Hematopoietic multipotent progenitor cell treated with erythropoietin and hydrocortisone succinate and interleukin-3 and kit ligand, for 6 days (in vitro differentiated cells): ENCODE results near the gene LBR.

Experiments used
- DNase-seq: peaks from one replicate; pipeline ENCODE4 v3.0.0-alpha.2; 2015

LBR gene

DNA sequence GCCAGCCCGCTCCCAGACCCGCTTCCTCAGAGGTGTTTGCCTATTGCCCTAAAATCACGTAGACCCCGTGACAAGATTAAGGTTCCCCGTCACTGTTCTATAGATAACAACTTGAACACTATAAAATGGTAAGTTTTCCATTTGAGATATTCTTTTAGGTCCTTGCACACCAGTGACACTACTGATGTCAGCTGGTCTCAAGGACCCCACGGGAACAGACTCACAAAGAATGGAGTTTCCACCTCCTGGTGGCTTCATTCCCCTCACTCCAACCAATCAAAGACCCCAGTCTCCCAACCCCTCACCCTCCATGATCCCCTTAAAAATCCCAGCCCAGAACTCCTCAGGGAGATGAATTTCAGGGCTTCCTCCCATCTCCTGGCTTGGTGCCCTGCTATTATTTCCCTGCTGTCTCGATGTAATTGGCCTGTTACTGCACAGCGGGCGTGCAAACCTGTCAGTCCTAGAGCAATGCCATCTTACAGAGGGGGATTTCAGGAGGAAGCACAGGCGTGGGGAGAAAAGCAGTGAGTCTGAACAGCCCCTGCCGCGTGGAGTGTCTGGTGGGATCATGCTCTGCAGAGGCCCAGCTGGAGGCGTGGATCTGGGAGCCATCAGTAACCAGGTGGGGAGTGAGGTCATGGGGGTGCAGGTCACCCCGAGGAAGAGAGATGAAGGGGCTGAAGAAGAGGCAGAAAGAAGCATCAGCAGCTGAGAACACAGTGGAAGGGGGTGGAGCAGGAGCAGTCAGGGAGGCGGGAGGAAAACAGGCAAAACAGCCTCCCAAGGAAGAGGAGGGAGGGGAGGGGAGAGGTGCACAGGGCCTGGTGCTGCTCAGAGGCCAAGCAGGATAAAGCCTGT, 35.1 kb upstream of the LBR start:
- DNase-seq: no peak

DNA sequence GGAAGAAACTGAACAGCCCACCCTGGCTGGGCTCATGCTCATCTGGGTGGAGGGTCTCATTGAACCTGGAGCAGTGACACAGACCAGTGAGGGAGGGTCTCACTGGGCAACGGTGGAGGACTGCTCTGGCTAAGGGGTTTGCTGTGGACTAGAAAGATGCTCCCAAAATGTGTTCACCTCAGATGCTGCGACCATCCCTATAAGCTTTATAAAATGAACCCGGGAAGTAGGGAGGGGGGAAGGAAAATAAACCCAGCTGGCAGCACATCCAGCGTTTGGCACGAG, 34.5 kb upstream of the LBR start:
- DNase-seq: no peak

DNA sequence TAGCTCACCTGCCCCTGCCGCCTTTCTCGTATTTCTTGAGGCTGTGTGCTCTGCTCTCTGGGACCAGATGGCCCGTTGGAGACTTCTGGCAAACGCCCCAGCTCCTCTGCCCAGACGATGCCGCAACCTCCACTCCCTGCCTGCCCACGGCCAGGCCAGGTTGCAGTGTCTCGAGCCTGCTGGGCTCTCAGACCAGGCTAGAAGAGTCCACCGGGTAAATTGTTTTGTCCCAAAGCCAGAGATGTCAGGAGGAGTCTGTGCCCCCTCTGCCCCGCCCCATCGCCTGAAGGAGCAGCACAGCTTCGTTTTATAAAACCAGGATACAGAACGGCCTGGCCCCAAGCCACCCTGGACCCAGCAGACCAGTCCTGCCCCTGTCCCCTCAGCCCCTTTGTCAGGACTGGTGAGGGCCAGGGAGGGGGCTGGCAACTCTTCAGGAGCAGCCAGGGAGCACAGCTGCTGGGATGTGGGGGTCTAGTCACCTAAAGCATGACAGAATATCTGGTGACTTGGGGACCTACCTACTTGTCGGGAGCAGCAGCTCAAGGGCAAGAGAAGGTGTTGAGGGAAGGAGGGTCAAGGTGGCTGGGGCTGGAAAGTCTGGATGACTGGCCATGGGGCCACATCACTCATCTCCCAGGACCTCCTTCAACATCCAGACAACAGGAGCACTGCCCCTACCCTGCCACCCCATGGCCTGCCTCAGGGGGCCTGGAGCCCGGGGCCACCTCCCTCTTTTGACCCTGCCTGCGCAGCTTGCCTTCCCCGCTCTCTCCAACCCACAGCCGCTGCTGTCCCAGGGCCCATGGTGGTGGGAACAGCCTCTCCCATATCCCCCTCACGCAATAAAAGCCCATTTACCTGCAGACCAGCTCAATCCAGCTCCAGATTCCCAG, 33.9 kb upstream of the LBR start:
- no peak for DNase-seq

DNA sequence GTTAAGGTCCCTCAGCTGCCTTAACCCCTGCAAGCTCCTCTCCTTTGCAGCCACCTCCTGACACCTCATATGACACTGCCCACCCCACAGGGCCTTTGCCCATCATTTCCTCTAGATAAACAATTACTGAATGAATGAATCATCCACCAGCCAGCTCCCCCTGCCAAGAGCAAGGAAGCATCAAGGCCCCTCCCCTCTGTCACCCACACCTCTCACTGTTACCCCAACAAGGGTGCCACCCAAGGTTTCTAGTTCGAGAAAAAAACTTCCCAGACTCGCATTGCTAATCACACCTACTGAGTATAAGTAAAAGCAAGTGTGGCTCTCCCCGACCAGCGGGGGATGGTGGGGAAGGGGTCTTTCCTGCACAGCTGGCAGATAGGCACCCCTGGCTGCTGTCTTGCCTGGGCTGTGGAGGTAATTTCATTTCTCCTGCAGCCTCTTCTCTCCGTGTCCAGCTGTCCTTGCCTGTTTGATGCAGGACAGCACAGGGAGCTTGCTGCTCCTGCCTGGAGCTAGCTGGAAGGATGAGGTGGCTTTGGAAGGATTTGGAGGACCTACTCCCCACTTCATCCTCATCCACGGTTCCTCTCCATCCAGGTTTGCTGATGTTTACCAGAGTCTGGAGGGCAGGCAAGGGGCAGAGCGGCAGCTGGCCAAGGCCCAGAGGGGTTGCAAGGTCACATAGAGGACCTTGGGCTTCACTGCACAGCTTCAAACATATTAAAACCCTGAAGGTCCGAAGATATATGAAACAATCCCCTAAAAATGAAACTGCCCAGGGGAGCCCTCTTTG, 33.1 kb upstream of the LBR start:
- peak; percentile 50 for DNase-seq

DNA sequence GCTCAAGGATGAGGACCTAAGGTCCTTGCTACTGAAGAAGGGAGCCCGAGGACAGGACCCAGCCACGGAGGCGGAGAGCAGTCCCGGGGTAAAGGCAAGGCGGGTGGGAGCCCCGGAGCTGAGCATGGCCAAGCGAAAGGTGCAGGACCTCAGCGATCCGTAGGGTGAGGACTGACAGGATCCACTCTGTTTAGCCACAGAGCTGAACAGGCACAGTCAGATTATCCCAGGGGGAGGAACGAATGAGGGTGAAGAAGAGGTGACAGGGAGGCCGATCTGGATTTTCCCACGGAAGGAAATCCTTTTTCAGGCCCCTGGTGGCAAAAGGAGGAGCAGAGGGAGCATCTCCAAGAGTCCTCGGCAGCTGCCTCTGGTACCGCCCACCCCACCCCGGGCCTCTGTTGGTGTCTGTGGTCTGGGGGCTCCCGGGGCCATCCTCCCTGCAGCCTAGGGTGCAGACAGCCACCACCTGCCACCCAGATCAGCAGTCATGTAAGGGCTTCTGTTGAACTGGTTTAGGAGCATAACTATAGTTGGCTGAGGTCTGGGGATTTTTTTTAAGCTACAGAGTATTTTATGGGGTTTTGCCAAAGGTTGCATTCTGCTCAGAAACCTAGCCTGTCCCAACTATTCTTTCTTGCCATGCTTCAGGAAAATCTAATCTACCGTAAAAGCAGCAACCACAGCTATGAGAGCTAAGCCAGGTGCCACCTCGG, 32.3 kb upstream of the LBR start:
- DNase-seq: no peak

DNA sequence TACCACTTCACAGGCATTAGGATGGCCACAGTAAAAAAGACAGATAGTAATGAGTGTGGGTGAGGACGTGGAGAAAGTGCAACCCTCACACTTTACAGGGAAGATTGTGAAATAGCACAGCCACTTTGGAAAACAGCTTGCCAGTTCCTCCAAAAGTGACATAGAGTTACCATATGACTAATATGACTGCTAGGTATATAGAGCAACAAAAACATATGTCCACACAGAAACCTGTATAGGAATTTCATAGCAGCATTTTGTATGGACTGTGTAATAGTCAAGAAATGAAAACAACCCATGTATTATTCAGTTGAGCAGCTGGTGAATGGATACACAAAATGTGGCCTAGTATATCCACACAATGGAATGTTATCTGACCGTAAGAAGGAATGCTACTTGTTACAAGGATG, 30.4 kb upstream of the LBR start:
- no peak for DNase-seq

DNA sequence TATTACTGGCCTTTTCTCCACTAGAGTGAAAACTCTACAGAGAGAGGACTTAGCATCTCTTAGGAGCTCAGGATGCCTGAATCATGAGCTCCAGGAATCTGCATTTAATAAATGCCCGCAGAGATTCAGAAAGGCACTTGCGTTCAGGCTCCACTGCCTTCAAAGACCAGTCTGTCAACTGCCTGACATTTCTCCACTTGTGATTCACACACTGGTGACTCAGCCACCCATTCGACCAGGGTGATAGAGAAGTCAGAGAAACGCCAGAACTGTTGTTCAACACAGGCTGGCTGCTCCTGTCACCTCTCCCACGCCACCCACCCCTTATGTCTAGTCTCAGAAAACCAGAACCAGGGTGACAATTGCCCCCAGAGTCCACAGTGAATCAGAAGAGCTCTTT, 26.9 kb upstream of the LBR start:
- DNase-seq: no peak

DNA sequence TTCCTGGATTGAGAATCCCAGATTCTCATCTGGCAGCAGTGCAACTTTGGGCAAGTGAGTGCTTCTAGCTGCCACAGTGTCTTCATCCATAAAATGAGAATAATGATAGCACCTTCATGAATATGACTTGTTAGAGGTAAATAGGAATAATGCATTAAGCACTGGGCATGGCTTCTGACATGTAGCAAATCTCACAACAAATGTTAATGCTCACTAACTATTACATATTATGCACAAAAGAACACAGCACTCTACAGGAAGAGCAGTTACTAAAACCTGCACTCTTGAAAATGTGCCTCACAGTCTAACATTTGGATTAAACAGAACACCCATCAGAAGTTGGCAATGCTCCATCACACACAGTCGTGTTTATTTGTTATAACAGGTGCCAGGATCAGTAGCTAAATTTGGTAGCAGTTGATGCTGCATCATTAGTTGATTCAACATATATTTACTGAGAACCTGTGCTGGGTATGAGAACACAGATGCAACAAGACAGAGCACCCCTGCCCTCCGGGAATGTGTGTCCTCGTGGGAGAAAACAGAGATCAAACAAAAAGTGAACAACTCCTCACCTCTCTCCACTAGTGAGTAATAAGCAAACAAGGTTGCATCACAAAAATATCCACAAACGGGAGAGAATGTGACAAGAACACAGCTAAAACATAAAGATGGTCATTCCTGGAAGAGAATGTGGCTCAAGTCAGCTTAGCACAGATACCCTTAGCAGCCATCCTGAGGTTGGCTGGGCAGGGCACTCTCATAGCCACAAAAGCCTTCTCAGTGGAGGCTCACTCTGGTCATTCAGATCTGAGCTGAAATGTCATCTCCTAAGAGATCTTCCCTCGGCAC, 26.2 kb upstream of the LBR start:
- no peak for DNase-seq

DNA sequence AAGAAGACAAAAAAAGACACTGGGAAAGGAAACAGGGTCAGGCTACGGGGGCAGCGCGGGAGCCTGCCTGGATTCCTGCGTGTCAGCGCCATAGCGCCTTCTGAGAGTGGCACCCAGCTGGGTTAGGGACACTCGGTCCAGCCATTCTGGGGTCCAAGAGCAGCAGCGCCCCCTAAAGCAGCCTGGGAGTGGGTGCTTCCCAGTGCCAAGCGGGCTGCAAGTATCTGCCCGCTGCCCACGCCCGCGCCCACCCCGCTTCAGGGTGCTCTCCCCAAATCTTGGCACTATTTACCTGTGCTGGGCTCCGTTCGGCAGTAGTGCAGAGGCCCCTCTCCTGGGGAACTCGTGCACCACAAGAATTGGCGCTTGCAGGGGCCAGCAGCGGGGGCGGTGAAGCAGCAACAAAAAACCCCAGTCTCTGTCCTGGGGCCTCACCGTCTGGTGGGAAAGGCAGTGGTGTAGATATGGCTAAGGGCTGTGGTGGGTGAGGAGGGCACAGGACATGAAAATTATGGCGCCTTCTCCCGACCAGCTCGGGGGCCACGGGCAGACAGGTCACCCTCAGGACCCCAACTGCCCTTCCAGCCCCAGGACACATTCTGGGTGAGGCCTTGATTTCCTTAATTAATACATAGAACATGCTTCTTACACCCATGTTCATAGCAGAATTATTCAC, 24.1 kb upstream of the LBR start:
- no peak for DNase-seq

DNA sequence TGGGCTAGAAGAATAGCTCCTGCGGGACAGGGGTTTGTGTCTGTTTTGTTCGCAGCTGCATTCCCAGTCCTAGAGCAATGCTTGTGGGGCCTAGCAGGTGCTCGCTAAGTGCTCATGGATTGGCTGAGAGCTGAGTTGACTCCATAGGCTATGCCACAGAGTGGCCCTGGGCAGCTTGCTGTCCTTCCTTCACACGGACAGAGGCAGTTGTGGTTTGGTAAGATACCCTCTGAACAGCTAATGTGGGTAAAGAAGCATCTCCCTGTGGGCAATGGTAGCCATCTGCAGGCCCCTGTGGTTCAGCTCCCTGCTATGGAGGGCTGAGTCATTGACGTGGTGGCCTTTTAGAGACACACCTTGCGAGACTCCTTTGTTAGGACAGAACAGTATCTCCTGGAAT, 23.5 kb upstream of the LBR start:
- DNase-seq: no peak

DNA sequence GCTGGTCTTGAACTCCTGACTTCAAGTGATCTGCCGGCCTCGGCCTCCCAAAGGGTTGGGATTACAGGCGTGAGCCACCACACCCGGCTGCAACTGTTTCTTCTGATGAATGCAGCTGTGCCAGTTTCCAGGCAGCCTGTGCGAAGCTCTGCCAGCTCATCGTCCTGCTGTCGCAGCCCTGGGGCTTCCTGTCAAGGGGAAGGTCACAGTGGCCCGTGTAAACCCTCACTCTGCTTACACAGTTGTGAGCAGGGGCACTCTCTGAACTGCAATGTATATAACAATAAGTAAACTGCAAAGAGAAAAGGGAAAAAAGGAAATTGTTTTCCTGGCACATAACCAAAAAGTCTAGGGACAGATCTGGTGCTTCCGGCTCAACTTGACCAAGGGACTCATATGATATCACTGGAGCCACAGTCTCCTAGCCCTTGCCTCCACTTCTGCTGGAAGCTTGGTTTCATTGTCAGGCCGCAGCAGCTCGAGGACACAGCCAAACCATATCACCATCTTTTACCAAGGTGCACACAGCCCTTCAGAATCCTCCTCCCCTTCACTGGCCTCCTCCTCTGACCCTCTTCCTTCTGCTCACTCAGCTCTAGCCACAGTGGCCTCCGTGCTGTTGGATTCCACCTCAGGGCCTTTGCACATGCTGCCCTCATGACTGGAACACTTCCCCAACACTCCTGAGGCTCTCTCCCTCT, 22.8 kb upstream of the LBR start:
- peak; percentile 49 for DNase-seq

DNA sequence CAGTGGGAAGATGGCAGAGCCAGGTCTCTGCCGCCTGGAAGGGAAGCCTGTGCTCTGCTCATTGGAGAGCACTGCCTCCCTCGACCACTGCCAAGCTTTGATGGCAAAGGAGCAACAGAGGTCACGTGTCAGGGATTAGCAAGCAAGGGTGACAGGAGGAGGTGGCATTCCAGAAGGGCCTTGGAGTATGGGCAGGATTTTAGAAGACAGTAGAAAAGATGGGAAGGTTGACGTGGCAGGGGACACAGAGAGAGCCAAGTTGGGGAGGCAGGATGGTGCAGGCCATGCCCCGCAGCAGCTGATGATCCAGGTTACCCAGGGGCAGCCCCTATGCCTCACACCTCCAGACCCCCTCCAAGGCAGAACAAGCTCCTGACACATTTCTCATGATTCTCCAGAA, 21.9 kb upstream of the LBR start:
- no peak for DNase-seq

DNA sequence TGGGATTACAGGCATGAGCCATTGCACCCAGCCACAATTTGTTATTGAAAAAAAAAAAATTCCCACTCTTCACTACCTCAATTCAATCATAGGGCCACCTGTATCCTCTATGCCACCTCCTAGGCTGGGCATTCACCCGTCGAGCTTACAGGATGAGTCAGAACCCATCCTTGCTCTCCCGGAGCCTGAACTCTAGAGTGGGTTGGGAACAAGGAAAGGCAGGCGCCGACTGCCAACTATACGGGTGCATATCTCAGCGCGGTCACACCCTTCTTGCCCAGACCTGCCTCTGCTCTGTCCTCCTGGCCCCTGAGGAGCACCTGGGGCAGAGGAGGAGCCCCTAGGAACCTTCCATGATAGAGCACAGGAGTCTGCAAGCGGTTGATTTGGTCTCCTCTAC, 21.4 kb upstream of the LBR start:
- no peak for DNase-seq

DNA sequence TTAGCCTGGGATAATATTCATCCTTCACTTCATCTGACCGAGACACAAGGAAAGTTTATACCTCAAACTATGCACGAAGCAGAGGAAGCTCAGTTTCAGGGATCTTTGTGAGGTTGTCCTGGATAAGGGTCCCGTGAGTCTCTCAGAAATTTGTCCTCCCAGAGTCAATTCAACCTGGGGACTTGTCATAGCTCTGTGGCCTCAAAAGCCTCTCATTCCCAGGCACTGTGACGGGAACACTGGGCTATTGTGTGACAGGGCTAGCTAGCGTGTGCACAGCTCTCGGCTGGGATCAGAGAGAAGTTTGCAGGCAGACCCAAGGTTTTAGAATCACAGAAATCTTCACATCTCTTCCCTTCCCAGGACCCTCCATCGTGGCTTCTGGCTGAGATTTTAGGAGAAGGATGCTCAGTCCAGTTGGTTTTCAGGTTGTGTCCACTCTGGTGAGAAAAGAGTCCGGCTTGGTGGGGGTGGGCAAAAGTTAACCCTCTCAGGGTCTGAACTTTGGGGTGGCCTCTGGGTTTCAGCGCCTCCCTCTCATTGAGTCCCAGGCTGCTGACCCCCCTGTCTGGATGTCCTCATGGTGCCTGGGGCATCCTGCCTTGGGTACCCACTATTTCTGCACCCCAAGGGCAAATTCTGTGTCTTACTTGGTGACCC, 20.4 kb upstream of the LBR start:
- no peak for DNase-seq

DNA sequence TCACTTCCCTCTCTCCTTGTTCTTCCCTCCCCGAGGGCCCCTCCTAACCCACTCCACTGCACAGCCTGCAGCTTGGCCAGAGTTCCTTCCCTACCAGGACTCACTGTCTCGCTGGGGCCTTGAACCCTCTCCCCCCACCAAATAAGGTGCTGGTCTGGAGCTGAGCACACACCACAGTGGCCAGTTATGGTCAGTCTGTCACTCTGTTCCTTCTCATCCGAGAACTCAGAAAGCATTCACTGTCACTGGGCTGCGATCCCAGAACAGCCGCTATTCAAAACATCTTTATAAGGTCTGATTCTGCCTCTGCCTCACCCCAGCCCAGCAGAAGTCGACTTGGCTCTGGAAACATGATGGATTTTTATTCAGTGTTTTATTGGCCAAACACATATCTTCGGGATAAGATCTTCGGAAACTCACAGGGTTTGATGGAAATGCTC, 19.8 kb upstream of the LBR start:
- DNase-seq: no peak

DNA sequence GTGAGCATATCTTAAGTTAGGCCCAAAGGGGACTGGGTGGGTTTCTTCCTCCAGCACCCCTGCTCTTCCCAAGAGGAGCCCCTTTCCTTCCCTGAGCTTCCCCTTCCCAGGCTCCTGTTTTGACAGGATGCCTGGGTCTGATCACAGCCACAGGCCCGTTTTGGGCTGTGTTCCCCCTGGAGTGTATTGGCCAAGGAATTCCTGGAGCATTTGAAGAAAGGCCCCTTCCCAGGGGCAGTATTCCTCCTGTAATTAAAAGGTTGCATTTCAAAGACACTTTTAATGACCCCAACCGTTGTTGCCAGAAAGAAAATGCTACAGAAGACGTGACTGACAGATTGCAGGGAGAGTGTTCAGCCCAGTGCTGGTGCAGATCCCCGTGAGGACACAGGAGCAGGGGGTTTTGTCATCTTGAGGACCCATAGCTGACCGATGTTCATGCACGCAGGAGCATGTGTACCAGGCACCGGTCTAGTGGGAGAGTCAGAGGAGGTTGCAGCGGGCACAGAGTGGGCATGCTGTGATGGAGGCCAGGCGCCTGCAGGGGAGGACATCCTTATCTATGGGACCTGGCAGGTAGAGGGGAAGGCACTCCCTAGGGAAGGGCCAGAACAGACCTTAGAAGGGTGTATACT, 19.3 kb upstream of the LBR start:
- DNase-seq: no peak

DNA sequence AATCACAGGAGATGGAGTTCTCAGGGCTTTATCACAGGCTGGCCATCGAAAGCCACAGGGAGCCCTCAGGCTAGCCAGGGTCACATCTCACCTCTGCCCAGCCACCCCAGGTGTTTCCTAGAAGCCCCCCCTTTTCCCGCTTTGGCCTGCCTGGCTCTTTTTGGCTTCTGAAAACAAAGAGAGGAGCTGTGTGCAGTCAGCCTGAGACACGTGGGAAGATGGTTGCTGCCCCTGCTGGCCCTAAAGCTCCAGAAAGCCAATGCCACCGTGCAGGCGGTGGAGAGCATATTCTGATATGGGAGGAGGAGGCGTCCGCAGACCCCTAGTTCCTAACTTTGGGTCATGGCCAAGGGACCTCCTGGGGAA, 18.7 kb upstream of the LBR start:
- DNase-seq: no peak

DNA sequence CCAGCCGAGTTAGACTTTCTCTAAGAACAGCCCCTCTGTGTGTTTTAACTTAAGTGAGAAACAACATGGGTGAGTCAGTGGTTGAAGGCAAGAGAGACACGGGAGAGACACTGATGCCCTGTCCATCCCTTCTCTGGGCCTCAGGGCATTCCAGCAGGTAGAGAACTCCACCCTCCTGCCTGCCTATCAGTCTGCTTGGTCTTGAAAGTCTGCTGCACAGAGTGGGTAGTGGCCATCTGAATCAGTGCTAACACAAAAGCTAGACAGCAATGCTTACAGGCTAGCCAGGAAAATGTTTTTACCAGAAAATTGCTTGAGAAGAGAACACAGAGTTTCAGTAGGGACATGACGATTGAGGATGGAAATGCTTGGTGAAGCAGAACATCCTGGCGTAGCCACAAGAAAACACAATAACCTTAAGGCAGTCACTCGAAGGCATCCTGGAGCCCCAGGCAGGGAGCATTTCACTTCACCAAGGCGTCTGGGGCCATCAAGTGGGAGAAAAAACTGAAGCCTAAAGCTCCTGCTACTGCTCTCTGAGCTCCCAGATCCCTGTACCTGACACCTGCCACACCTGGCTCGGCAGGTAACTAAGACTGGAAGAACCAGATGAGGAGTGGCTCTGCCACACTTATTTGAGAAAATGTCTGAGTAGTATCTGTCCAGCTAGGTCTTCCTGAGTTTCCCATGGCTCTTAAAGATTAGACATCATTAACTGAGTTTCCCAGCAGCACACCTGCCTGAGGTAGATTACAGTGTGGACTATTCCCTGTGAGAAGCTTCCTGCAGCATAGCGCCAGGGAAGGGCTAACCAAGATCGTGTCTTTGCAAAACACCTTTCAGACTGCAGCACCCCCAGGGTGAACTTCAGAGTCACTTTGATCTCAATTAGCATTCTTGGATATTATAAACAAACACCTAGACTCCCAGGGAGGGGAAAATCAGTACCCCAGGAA, 18.1 kb upstream of the LBR start:
- no peak for DNase-seq
